ENCODE data around the gene PROM1.

- TF ChIP-seq RAD21 (IDR thresholded peaks at IDR 0.05; ENCODE audit: low read length) (no peak), USF2 (IDR thresholded peaks at IDR 0.05; ENCODE audit: low read depth, low read length) (no peak), POLR2A (IDR thresholded peaks at IDR 0.05; ENCODE audit: low read depth, low read length) (no peak)
- TF ChIP-seq, protein P1, sequence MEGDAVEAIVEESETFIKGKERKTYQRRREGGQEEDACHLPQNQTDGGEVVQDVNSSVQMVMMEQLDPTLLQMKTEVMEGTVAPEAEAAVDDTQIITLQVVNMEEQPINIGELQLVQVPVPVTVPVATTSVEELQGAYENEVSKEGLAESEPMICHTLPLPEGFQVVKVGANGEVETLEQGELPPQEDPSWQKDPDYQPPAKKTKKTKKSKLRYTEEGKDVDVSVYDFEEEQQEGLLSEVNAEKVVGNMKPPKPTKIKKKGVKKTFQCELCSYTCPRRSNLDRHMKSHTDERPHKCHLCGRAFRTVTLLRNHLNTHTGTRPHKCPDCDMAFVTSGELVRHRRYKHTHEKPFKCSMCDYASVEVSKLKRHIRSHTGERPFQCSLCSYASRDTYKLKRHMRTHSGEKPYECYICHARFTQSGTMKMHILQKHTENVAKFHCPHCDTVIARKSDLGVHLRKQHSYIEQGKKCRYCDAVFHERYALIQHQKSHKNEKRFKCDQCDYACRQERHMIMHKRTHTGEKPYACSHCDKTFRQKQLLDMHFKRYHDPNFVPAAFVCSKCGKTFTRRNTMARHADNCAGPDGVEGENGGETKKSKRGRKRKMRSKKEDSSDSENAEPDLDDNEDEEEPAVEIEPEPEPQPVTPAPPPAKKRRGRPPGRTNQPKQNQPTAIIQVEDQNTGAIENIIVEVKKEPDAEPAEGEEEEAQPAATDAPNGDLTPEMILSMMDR (conservative IDR thresholded peaks at IDR 0.05; ENCODE audit: low read depth, low read length) = no peak
These were observed 96.9 kb downstream of the PROM1 start for GRCh38 chr4:15986907-15987306.
